Ovary (tissue), 9 donors: ENCODE results near the gene PKP3. TPM values are rescaled to one million over a fixed set of nuclear protein-coding genes. Genes with fewer than 3 reads are reported as not detected.

Source experiments
- DNase-seq, 5 donors: peaks; one replicate each; pipeline ENCODE4 v3.0.0-alpha.2; 2019 to 2020
- H3K27ac ChIP-seq, 2 donors: fragments of 200-600 bp; one replicate each; pipeline versions ENCODE4 v1.5.1 to v1.8.0; 2019 to 2022
- H3K27me3 ChIP-seq: fragments of 200-600 bp; one replicate; pipeline ENCODE4 v1.8.0; 2022
- H3K36me3 ChIP-seq: fragments of 200-600 bp; sonication (generic); one replicate; pipeline ENCODE4 v1.5.1; 2019
- H3K4me1 ChIP-seq: one replicate; pipeline ENCODE4 v1.8.1; 2013; ENCODE audit warnings: mild to moderate bottlenecking, moderate library complexity; ENCODE audit not compliant: insufficient read depth
- H3K4me3 ChIP-seq: fragments of 200-600 bp; sonication (generic); one replicate; pipeline ENCODE4 v1.5.1; 2017
- H3K9me3 ChIP-seq, 2 donors: fragments of 200-600 bp in 1 of 2; sonication (generic) in 1 of 2; one replicate each; pipeline versions ENCODE4 v1.5.1 to v1.8.1; 2013 to 2019; ENCODE audit warnings: mild to moderate bottlenecking in 1 of 2, moderate library complexity in 1 of 2
- EP300 ChIP-seq: sonication (generic); formaldehyde crosslinking; IDR thresholded peaks from one replicate; pipeline ENCODE4 v1.6.1; 2017; ENCODE audit warnings: antibody characterized with exemption
- POLR2A ChIP-seq: fragments of 450-650 bp; IDR thresholded peaks from one replicate; pipeline ENCODE4 v1.6.1; 2017; ENCODE audit warnings: antibody characterized with exemption, mild to moderate bottlenecking, moderate library complexity
- WGBS, 3 donors: extraction: QIAGEN DNeasy Blood & Tissue Kit in 1 of 3; methylation state at CpG; one replicate each; pipeline versions ENCODE4 v1.1.5 to v1.1.7; 2013 to 2017; 5-methylcytosine and 5-hydroxymethylcytosine counted together
- intact Hi-C, 4 donors: fragments of 100-400 bp; cut with DNase I; formaldehyde crosslinking; loops; one replicate each; pipeline versions ENCODE4 v1.11.0 to v1.15.1; 2022 to 2023
- polyA plus RNA-seq, 2 donors: library from polyadenylated mRNA; stranded (reverse); fragments of 200-250 nt in 1 of 2; fragments of 350-450 nt in 1 of 2; fragmentation: Illumina TruSeq in 1 of 2; extraction: RNeasy Lipid Tissue Mini Kit (QIAGEN cat#74804) in 1 of 2; gene quantifications; one replicate each; pipeline ENCODE4 v1.2.3, GENCODE V29; 2013 to 2014
- total RNA-seq, 7 donors: library from RNA; depleted of rRNA in 2 of 7; stranded (reverse); fragments of >200 nt in 2 of 7; fragmentation: NEBNext Ultra II Directional in 3 of 7; extraction: Animal tissue kit (Norgen Biotek cat#: 25700) in 3 of 7; gene quantifications; one replicate each; pipeline versions ENCODE4 v1.1.0 to v1.2.4, GENCODE V29; 2016 to 2023
- TF ChIP-seq, protein P1 (sequence below), 3 donors: fragments of 450-650 bp in 2 of 3; fragments of 200-600 bp in 1 of 3; IDR thresholded peaks; one replicate each; pipeline versions ENCODE4 v1.5.1 to v1.8.0; 2016 to 2022; ENCODE audit warnings: antibody characterized with exemption in 3 of 3, mild to moderate bottlenecking in 1 of 3
- donor health status: DM: no; HTN: no; CAD: no; lungs with moderate emphysema.
- donor health status: DM: no; HTN: no; CAD: no.
- donor health status: Bipolar disorder and iron deficiency.
- donor health status: DM: yes; HTN: yes; CAD: no.
- donor health status: DM: no; HTN: no; CAD: no.
- donor health status: DM: yes; HTN: yes; CAD: no.

PKP3 gene
- total and polyA plus RNA-seq, 9 donors: 0.21 to 56.8 (median 3.0) TPM; not detected in 1

DNA sequence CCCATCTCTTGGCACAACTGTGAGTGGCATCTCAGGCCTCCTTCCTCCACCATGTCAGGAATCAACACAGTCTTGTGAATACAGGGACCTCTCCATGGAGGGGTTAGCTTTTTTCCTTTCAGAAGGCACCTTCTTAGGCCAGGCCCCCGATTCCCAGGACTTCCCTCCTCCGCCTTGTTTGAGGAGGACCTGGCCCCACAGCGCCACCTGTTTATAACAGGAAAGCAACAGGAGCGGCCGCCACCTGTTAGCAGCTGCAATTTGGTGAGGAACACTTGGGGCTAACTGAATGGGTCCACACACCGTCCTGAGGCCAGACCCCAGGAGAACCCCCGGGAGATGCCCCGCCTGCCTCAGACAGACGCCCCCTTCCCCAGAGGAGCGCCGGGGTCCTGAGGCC, 3.8 kb upstream of the PKP3 start:
- Histone ChIP-seq H3K9me3 (peaks cover 0 to 5% of the 10 kb centered on the region in 2 donors), H3K36me3 (no peaks in the 10 kb centered on the region), H3K4me3 (no peak overlapping the region), H3K27ac (no peak overlapping the region), H3K27me3 (no peaks in the 10 kb centered on the region), H3K4me1 (no peaks in the 10 kb centered on the region)
- no peak for TF ChIP-seq POLR2A
- TF ChIP-seq, protein P1, sequence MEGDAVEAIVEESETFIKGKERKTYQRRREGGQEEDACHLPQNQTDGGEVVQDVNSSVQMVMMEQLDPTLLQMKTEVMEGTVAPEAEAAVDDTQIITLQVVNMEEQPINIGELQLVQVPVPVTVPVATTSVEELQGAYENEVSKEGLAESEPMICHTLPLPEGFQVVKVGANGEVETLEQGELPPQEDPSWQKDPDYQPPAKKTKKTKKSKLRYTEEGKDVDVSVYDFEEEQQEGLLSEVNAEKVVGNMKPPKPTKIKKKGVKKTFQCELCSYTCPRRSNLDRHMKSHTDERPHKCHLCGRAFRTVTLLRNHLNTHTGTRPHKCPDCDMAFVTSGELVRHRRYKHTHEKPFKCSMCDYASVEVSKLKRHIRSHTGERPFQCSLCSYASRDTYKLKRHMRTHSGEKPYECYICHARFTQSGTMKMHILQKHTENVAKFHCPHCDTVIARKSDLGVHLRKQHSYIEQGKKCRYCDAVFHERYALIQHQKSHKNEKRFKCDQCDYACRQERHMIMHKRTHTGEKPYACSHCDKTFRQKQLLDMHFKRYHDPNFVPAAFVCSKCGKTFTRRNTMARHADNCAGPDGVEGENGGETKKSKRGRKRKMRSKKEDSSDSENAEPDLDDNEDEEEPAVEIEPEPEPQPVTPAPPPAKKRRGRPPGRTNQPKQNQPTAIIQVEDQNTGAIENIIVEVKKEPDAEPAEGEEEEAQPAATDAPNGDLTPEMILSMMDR (IDR thresholded peaks at IDR 0.05): no peak
- TF ChIP-seq EP300: no peak
- intact Hi-C loops: no loop called here
- no peak for DNase-seq
- 64 to 78% (median 67%) methylated on average over 8 to 9 of the region's 11 CpGs for WGBS, 3 donors

DNA sequence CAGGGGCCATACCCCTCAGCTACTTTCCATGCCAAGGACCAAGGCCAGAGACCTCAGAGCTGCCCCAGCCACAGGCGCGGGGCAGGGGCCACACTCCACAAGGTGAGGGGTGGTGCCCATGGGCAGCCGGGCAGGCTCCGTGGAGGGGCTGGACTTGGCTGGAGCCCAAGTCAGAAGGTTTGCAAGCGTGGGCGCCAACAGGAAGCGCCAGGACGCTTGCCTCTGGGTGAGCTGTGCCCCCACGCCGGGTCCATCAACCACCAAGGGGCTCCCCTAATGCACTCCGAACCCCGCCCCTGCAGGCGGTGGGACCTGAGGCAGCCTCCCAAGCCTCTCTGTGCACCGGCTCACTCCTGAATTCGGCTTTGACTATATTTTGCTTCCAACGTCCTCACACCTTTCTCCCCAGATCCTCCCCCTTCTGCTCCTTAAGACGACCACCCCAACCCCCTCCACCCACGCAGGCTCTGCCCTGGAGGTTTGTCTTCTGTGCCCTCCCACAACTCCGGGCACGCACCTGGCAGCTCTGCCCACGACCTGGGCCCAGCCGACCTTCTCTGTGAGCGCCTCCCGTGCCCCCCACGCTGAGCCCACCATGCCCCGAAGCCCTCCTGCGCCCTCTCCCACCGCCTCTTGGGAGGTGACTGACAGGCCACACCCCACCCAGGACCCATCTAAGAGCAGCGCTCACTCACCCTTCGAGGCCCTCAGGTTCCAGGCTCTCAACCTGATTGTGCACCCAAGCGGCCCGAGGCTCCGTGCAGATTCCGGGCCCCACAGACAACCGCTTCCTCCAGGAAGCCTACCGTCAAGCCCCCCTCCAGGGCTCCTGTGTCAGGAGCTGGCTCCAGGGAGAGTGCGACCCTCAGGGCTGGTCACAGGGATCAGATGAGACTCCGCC, 2.6 kb upstream of the PKP3 start:
- no peak for DNase-seq
- Histone ChIP-seq H3K4me3 (no peak overlapping the region), H3K36me3 (no peaks in the 10 kb centered on the region), H3K4me1 (no peaks in the 10 kb centered on the region), H3K27ac (no peak overlapping the region), H3K27me3 (no peaks in the 10 kb centered on the region), H3K9me3 (peaks cover 0 to 5% of the 10 kb centered on the region in 2 donors)
- TF ChIP-seq EP300 (no peak), POLR2A (no peak)
- TF ChIP-seq, protein P1 (IDR thresholded peaks at IDR 0.05): no peak
- 66 to 75% (median 67%) methylated on average over 38 of the region's 38 CpGs for WGBS, 3 donors
- intact Hi-C loops: no loop called here

DNA sequence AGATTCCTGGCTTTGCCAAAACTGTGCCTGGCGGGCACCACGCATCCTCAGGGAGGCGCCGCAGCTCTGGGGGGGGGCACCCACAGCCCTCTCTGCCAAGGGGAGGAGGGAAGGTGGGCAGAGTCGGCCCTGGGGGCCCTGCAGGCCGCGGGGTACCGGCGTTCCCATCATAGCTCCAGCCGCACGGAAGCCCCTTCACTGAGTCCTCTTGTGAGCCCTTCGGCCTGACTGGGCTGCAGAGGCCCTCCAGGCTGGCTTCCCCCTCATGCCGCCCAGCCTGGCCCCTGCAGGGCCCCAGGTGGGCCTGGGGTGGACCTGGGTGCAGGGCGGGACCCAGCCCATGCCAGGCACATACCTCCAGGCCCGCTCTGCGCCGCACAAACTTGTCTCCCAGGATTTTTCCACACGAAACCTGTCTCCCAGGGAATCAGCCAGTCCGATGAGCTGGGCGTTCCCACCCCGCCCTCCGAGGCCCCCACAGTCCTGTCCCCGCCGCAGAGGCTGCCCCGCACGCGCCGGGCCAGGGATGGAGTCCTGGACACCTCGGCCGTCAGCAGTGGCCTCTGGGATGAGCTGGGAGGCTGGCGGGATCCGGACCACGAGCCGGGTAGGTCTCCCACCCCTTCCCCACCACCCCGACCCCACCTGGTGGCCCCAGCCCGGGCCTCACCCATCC, 1.8 kb upstream of the PKP3 start:
- Histone ChIP-seq H3K36me3 (no peaks in the 10 kb centered on the region), H3K9me3 (no peaks in the 10 kb centered on the region), H3K4me1 (no peaks in the 10 kb centered on the region), H3K27me3 (no peaks in the 10 kb centered on the region), H3K27ac (no peak overlapping the region), H3K4me3 (no peak overlapping the region)
- TF ChIP-seq EP300 (no peak), POLR2A (no peak)
- TF ChIP-seq, protein P1 (IDR thresholded peaks at IDR 0.05): no peak
- WGBS, 3 donors: 84 to 88% (median 85%) methylated on average over 35 to 36 of the region's 36 CpGs
- intact Hi-C loops: no loop called here
- DNase-seq: no peak

DNA sequence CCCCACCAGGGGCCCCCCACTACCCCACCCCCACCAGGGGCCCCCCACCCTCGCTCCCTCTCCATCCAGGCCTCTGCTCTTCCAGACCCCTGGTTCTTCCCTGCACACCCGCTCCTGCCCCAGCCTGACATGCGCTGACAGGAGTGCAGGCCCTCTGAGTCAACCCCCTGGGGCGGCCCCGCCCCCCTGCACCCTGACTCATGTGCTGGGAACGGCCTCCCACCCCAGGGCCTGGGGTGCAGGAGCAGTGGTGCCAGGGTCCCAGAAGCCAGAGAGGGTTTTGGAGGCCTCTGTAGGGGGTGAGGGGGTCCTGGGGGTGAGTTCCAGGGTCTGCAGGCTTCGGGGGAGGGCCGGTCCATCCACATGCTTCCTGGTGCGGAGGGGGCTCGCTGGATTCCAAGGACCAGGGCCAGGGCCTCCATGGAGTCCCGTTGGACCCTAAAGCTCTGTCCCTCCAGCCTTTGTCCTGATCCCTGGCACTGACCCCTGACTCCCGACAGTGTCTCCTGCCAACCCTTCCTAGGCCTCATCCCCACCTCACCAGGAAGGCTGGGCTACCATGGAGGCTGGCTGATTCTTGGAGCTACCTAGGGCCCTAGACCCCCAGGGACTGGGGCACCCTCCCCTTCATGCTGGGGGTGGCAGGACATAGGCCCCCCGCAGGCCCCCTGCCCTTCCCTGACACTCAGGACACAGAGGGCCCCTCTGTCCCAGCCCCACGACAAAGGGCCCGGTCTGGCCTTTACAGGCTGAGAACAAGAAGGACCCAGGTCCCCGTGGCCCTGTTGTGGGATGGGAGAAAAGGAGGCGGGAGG, 583 bp upstream of the PKP3 start:
- intact Hi-C loops: no loop called here
- no peak overlapping the region for H3K27ac ChIP-seq

More for the DNA sequence above, 583 bp upstream of the PKP3 start:
- TF ChIP-seq POLR2A (no peak), EP300 (no peak)
- TF ChIP-seq, protein P1 (IDR thresholded peaks at IDR 0.05): no peak
- Histone ChIP-seq H3K36me3 (no peaks in the 10 kb centered on the region), H3K27me3 (no peaks in the 10 kb centered on the region), H3K4me3 (no peak overlapping the region), H3K9me3 (no peaks in the 10 kb centered on the region), H3K4me1 (no peaks in the 10 kb centered on the region)
- no peak for DNase-seq
- WGBS, 3 donors: 76 to 85% (median 79%) methylated on average over 12 to 17 of the region's 17 CpGs
